GM21529 (cell line): Measurements from ENCODE around the gene LRRC52.

Source experiments
- ATAC-seq: cut with Tn5 transposase; IDR thresholded peaks from one replicate; pipeline ENCODE4 v1.9.1; 2021; ENCODE audit not compliant: unreplicated experiment

LRRC52 gene

GRCh38 chr1:165537356-165538109, 6.3 kb upstream of the LRRC52 start:
- no peak for ATAC-seq

- no peak for ATAC-seq
These were observed 4.5 kb upstream of the LRRC52 start for GRCh38 chr1:165539306-165539705.

- no peak for ATAC-seq
These were observed 3.9 kb upstream of the LRRC52 start for GRCh38 chr1:165539908-165540307.

GRCh38 chr1:165542015-165542631, 1.7 kb upstream of the LRRC52 start:
- no peak for ATAC-seq

GRCh38 chr1:165542647-165543046, 1.2 kb upstream of the LRRC52 start:
- no peak for ATAC-seq

- ATAC-seq, result no peak
These were observed 1.2 kb downstream of the LRRC52 start for GRCh38 chr1:165544996-165545395.

- ATAC-seq, result no peak
These were observed 2.2 kb downstream of the LRRC52 start for GRCh38 chr1:165545974-165546373.

GRCh38 chr1:165549973-165550372, 6.2 kb downstream of the LRRC52 start:
- ATAC-seq, result no peak

GRCh38 chr1:165551469-165551868, 7.7 kb downstream of the LRRC52 start:
- no peak for ATAC-seq

GRCh38 chr1:165560883-165561656, 17.3 kb downstream of the LRRC52 start:
- ATAC-seq, result no peak

GRCh38 chr1:165562571-165562970, 18.8 kb downstream of the LRRC52 start:
- ATAC-seq, result no peak

GRCh38 chr1:165563551-165563950, 19.8 kb downstream of the LRRC52 start:
- no peak for ATAC-seq

- ATAC-seq, result no peak
These were observed 20.8 kb downstream of the LRRC52 start for GRCh38 chr1:165564561-165564960.

GRCh38 chr1:165565751-165566490, 22.1 kb downstream of the LRRC52 start:
- ATAC-seq, result no peak

GRCh38 chr1:165570078-165570477, 26.3 kb downstream of the LRRC52 start:
- no peak for ATAC-seq

- ATAC-seq, result no peak
These were observed 30.0 kb downstream of the LRRC52 start for GRCh38 chr1:165573787-165574186.

GRCh38 chr1:165574295-165574694, 30.5 kb downstream of the LRRC52 start:
- no peak for ATAC-seq

- no peak for ATAC-seq
These were observed 31.8 kb downstream of the LRRC52 start for GRCh38 chr1:165575468-165576099.

GRCh38 chr1:165576536-165576935, 32.7 kb downstream of the LRRC52 start:
- no peak for ATAC-seq

GRCh38 chr1:165577707-165578106, 33.9 kb downstream of the LRRC52 start:
- ATAC-seq, result no peak
